HepG2 (cell line): ENCODE data around the gene ZNF83. TPM values are rescaled to one million over a fixed set of nuclear protein-coding genes. Genes with fewer than 3 reads are reported as not detected.

ENCODE experiments used
- ATAC-seq: fragments of 200-7000 bp; cut with Tn5 transposase; 3 replicates; pipeline ENCODE4 v1.9.1; 2020; ENCODE audit warnings: mild to moderate bottlenecking, moderate library complexity
- BruUV-seq: library from RNA; stranded (reverse); fragments of 400-500 nt; replicated peaks from 2 replicates; lab custom pipeline; 2021; lab: Mats Ljungman, UMichigan
- CTCF ChIA-PET: fragments of 300-600 bp; formaldehyde crosslinking; extraction: SDS; loops from one replicate; lab custom pipeline; 2021; ENCODE audit warnings: low total read pairs, inconsistent platforms, low intra/inter-chr PET ratio; lab: Yijun Ruan, JAX
- POLR2A ChIA-PET: fragments of 350-600 bp; sonication (Branson Sonifier 250); formaldehyde crosslinking; loops from one replicate; lab custom pipeline; 2020; ENCODE audit warnings: antibody characterized with exemption, inconsistent platforms; lab: Yijun Ruan, JAX
- DNase-seq: peaks from one replicate; pipeline ENCODE4 v3.0.0-alpha.2; 2015; ENCODE audit warnings: low spot score
- FAIRE-seq: peaks from 3 replicates; lab custom pipeline; 2011; peaks lifted over from hg19 to GRCh38; lab: Jason Lieb, UNC
- H2AFZ ChIP-seq: one replicate; pipeline ENCODE4 v1.6.1; 2011; ENCODE audit warnings: low read length, inconsistent platforms
- H3K27ac ChIP-seq: fragments of 300-600 bp; 3 replicates; pipeline ENCODE4 v1.8.0; 2011; ENCODE audit warnings: mixed run types, mild to moderate bottlenecking, mixed read lengths, low read length, inconsistent platforms; ENCODE audit not compliant: insufficient read depth; ENCODE audit errors: extremely low read length
- H3K27me3 ChIP-seq, 2 experiments: fragments of 200-600 bp in 1 of 2; 2 replicates in 1 of 2; 3 replicates in 1 of 2; pipeline versions ENCODE4 v1.6.0 to v1.8.0; 2011; ENCODE audit warnings: low read length in 2 of 2, mild to moderate bottlenecking in 2 of 2, moderate library complexity in 2 of 2, inconsistent platforms in 1 of 2; ENCODE audit not compliant: insufficient read depth in 2 of 2, control insufficient read depth in 1 of 2
- H3K36me3 ChIP-seq, 2 experiments: fragments of 200-600 bp in 1 of 2; replicated peaks in 1 of 2; 2 replicates in 1 of 2; 3 replicates in 1 of 2; pipeline versions ENCODE4 v1.5.1 to v1.8.0; 2011; ENCODE audit warnings: low read length in 2 of 2, inconsistent platforms in 1 of 2; ENCODE audit not compliant: insufficient read depth in 2 of 2, control insufficient read depth in 1 of 2
- H3K4me1 ChIP-seq: 2 replicates; pipeline ENCODE4 v1.5.1; 2012; ENCODE audit warnings: low read length, inconsistent platforms; ENCODE audit not compliant: insufficient read depth
- H3K4me2 ChIP-seq: 2 replicates; pipeline ENCODE4 v1.6.0; 2011; ENCODE audit warnings: low read depth, low read length, inconsistent platforms
- H3K4me3 ChIP-seq, 3 experiments: fragments of 200-600 bp in 1 of 3; sonication (generic), shearing (Covaris generic) in 1 of 3; replicated peaks in 1 of 3; 2 replicates each; pipeline ENCODE4 v1.5.1; 2011 to 2016; ENCODE audit warnings: low read length in 3 of 3, inconsistent platforms in 2 of 3, low read depth in 2 of 3, mild to moderate bottlenecking in 2 of 3, control low read depth in 1 of 3, mixed read lengths in 1 of 3; ENCODE audit not compliant: insufficient read depth in 1 of 3
- H3K79me2 ChIP-seq: one replicate; pipeline ENCODE4 v1.6.1; 2011; ENCODE audit warnings: low read length, inconsistent platforms; ENCODE audit not compliant: insufficient read depth
- H3K9ac ChIP-seq: 2 replicates; pipeline ENCODE4 v1.6.0; 2011; ENCODE audit warnings: mild to moderate bottlenecking, low read depth, low read length, inconsistent platforms; ENCODE audit not compliant: insufficient read depth
- H3K9me3 ChIP-seq: 2 replicates; pipeline ENCODE4 v1.5.1; 2012; ENCODE audit warnings: mild to moderate bottlenecking, low read length
- H4K20me1 ChIP-seq: 2 replicates; pipeline ENCODE4 v1.6.0; 2011; ENCODE audit warnings: inconsistent platforms, mild to moderate bottlenecking, low read length, moderate library complexity; ENCODE audit not compliant: insufficient read depth
- CEBPB ChIP-seq: IDR thresholded peaks from 2 replicates; pipeline ENCODE4 v1.6.1; 2011; ENCODE audit warnings: low read depth, low read length, improper control_type of control experiment, borderline replicate concordance
- KAT8 ChIP-seq: IDR thresholded peaks from 2 replicates; pipeline ENCODE4 v1.6.1; 2016; ENCODE audit warnings: missing genetic modification reagents, missing compliant biosample characterization
- KLF15 ChIP-seq: sonication (generic); formaldehyde crosslinking; IDR thresholded peaks from 2 replicates; pipeline ENCODE4 v1.8.1; 2023; ENCODE audit warnings: borderline replicate concordance, mild to moderate bottlenecking, inconsistent platforms, missing genetic modification reagents, mixed read lengths
- LBX2 ChIP-seq: sonication (generic); formaldehyde crosslinking; IDR thresholded peaks from 2 replicates; pipeline ENCODE4 v1.5.0; 2020; ENCODE audit warnings: missing genetic modification reagents, mild to moderate bottlenecking, borderline replicate concordance
- NCOA2 ChIP-seq: sonication (generic); formaldehyde crosslinking; IDR thresholded peaks from 2 replicates; pipeline ENCODE4 v1.8.0; 2022; ENCODE audit warnings: inconsistent platforms
- NFIB ChIP-seq: sonication (generic); formaldehyde crosslinking; IDR thresholded peaks from 2 replicates; pipeline ENCODE4 v1.9.0; 2021; ENCODE audit warnings: missing genetic modification reagents, mild to moderate bottlenecking, borderline replicate concordance
- NKX3-1 ChIP-seq: sonication (generic); formaldehyde crosslinking; IDR thresholded peaks from 2 replicates; pipeline ENCODE4 v1.5.0; 2020; ENCODE audit warnings: missing genetic modification reagents
- SP1 ChIP-seq, 2 experiments: fragments of 450-650 bp in 1 of 2; sonication (generic) in 1 of 2; formaldehyde crosslinking in 1 of 2; IDR thresholded peaks; 2 replicates each; pipeline versions ENCODE4 v1.4.0 to v1.6.1; 2016 to 2020; ENCODE audit warnings: missing genetic modification reagents in 1 of 2
- TEF ChIP-seq: sonication (generic); formaldehyde crosslinking; IDR thresholded peaks from 2 replicates; pipeline ENCODE4 v1.5.0; 2020; ENCODE audit warnings: missing genetic modification reagents
- TOE1 ChIP-seq: sonication (generic); formaldehyde crosslinking; IDR thresholded peaks from 2 replicates; pipeline ENCODE4 v1.4.0; 2020; ENCODE audit warnings: mild to moderate bottlenecking, missing genetic modification reagents
- WIZ ChIP-seq: sonication (generic); formaldehyde crosslinking; IDR thresholded peaks from 2 replicates; pipeline ENCODE4 v1.5.1; 2020; ENCODE audit warnings: mild to moderate bottlenecking, missing genetic modification reagents
- XBP1 ChIP-seq: sonication (generic); formaldehyde crosslinking; IDR thresholded peaks from 2 replicates; pipeline ENCODE4 v1.5.0; 2020; ENCODE audit warnings: missing genetic modification reagents
- ZNF296 ChIP-seq: sonication (generic); formaldehyde crosslinking; conservative IDR thresholded peaks from 2 replicates; pipeline ENCODE4 v1.5.0; 2020; ENCODE audit warnings: mild to moderate bottlenecking, missing genetic modification reagents
- ZNF318 ChIP-seq: sonication (generic); formaldehyde crosslinking; IDR thresholded peaks from 2 replicates; pipeline ENCODE4 v1.4.0; 2020; ENCODE audit warnings: mild to moderate bottlenecking, missing genetic modification reagents
- WGBS: methylation state at CpG from one replicate; pipeline ENCODE4 v1.1.6; 2017; ENCODE audit warnings: low lambda C conversion rate; 5-methylcytosine and 5-hydroxymethylcytosine counted together
- in situ Hi-C: cut with HindIII; loops from 2 replicates; pipeline ENCODE4 v1.10.0; 2017; ENCODE audit warnings: low pct_unique_long_range_greater_than_20kb; ENCODE audit not compliant: extremely low pct_ligation_motif_present
- intact Hi-C: fragments of 100-400 bp; cut with micrococcal nuclease; formaldehyde crosslinking; loops from one replicate; pipeline ENCODE4 v1.10.0; 2022; ENCODE audit not compliant: unreplicated experiment
- polyA plus RNA-seq, 8 experiments: library from polyadenylated mRNA; depleted of rRNA in 3 of 8; stranded (reverse) in 7 of 8; unstranded in 1 of 8; fragments of >200 nt; fragmentation: Illumina TruSeq in 4 of 8; extraction: Trizol in 4 of 8; gene quantifications; 2 replicates each; pipeline versions ENCODE4 v1.2.1 to v1.2.3, GENCODE V29; 2011 to 2016; ENCODE audit warnings: low read depth in 4 of 8, missing spikeins in 1 of 8, mixed read lengths in 1 of 8; ENCODE audit not compliant: insufficient read depth in 1 of 8
- total RNA-seq, 5 experiments: library from RNA; depleted of rRNA; stranded (reverse); fragments of >200 nt; fragmentation: Illumina TruSeq; extraction: Trizol; gene quantifications; 2 replicates each; pipeline ENCODE4 v1.2.3, GENCODE V29; 2016; ENCODE audit warnings: low read depth in 1 of 5

Gene ZNF83
- total and polyA plus RNA-seq, 2 of the 13 experiments (the other 11 are each of a cell fraction or from before 2014, with no cell fraction given): 20.4 to 44.5 TPM

- TF ChIP-seq KLF15 (CRISPR knock-in tag) (no peak), XBP1 (CRISPR knock-in tag) (no peak), TEF (no peak), NCOA2 (CRISPR knock-in tag) (no peak), WIZ (CRISPR knock-in tag) (no peak), TOE1 (no peak)
Measured at GRCh38 chr19:52637718-52638585, at the start of gene ZNF83 (continued).

- H3K9ac ChIP-seq: no peak overlapping the region
- H2AFZ ChIP-seq: no peak overlapping the region
- H3K79me2 ChIP-seq: peaks cover 10% of the 10 kb centered on the region
- H3K27ac ChIP-seq: no peak overlapping the region
- CTCF ChIA-PET: no interaction called here
- H3K4me2 ChIP-seq: no peak overlapping the region
- peaks cover 20% of the 10 kb centered on the region for H3K4me1 ChIP-seq
- DNase-seq: no peak
- no peak for ATAC-seq
- intact Hi-C loops: no loop called here
- FAIRE-seq: no peak
- peaks cover 0 to 5% of the 10 kb centered on the region in 2 experiments; a peak in 1 of 5 replicates for H3K36me3 ChIP-seq
- POLR2A ChIA-PET: no interaction called here
- in situ Hi-C loops: no loop called here
- 89% methylated on average over 3 of the region's 3 CpGs for whole genome bisulfite sequencing
- peaks cover 11% of the 10 kb centered on the region; the same call in 1 of the 2 replicates for H3K9me3 ChIP-seq
- no peaks in the 10 kb centered on the region; a peak in 1 of 5 replicates for H3K27me3 ChIP-seq
- BruUV-seq: no TSS peak
- no peaks in the 10 kb centered on the region for H4K20me1 ChIP-seq
- H3K4me3 ChIP-seq: no peak overlapping the region
- TF ChIP-seq ZNF296 (CRISPR knock-in tag): no peak
- no peak for TF ChIP-seq ZNF318 (CRISPR knock-in tag)
- TF ChIP-seq NKX3-1 (CRISPR knock-in tag): no peak
- no peak for TF ChIP-seq LBX2 (CRISPR knock-in tag)
- TF ChIP-seq NFIB (CRISPR knock-in tag): no peak
- TF ChIP-seq CEBPB: peak; percentile 16; the same call in 1 of the 2 replicates
- no peak for TF ChIP-seq SP1 (IDR thresholded peaks at IDR 0.05)
- TF ChIP-seq SP1 (CRISPR knock-in tag; IDR thresholded peaks at IDR 0.05): no peak
- TF ChIP-seq KAT8: no peak
Measured at GRCh38 chr19:52687684-52688083, 49.5 kb upstream of the ZNF83 start.
